A673 (cell line): ENCODE measurements around the gene HDAC4. TPM values are rescaled to one million over a fixed set of nuclear protein-coding genes. Genes with fewer than 3 reads are reported as not detected.

Experiments
- BruUV-seq: library from RNA; stranded (reverse); fragments of 400-500 nt; replicated peaks from 2 replicates; lab custom pipeline; 2021; lab: Mats Ljungman, UMichigan
- CTCF ChIA-PET: fragments of 300-600 bp; sonication (Branson Sonifier 250); formaldehyde crosslinking; loops from one replicate; lab custom pipeline; 2022; ENCODE audit warnings: antibody characterized with exemption; lab: Charles Lee
- POLR2A ChIA-PET: fragments of 300-600 bp; sonication (Branson Sonifier 250); formaldehyde crosslinking; loops from one replicate; lab custom pipeline; 2022; ENCODE audit warnings: antibody characterized with exemption; ENCODE audit not compliant: low non-redundant PET; lab: Charles Lee
- DNase-seq: peaks from one replicate; pipeline ENCODE4 v3.0.0-alpha.2; 2015; ENCODE audit warnings: low spot score
- H3K27ac ChIP-seq: fragments of 200-600 bp; sonication (generic); 2 replicates; pipeline ENCODE4 v1.5.1; 2016; ENCODE audit warnings: mixed run types, low read depth, mild to moderate bottlenecking, mixed read lengths, antibody characterized with exemption, low read length; ENCODE audit not compliant: poor library complexity, severe bottlenecking
- H3K27me3 ChIP-seq: fragments of 200-600 bp; sonication (generic); replicated peaks from 2 replicates; pipeline ENCODE4 v1.6.1; 2017; ENCODE audit warnings: mixed run types, low read depth, mild to moderate bottlenecking, mixed read lengths, antibody characterized with exemption, low read length; ENCODE audit not compliant: insufficient read depth, poor library complexity
- H3K36me3 ChIP-seq: fragments of 200-600 bp; sonication (generic); 2 replicates; pipeline ENCODE4 v1.6.1; 2016; ENCODE audit warnings: mixed run types, mild to moderate bottlenecking, mixed read lengths, antibody characterized with exemption, low read length; ENCODE audit not compliant: insufficient read depth, poor library complexity, severe bottlenecking
- H3K4me1 ChIP-seq: fragments of 200-600 bp; sonication (generic); 2 replicates; pipeline ENCODE4 v1.6.1; 2017; ENCODE audit warnings: mixed run types, mild to moderate bottlenecking, mixed read lengths, antibody characterized with exemption, low read length; ENCODE audit not compliant: insufficient read depth, poor library complexity, severe bottlenecking
- H3K4me3 ChIP-seq: fragments of 200-600 bp; sonication (generic); 2 replicates; pipeline ENCODE4 v1.5.1; 2016; ENCODE audit warnings: low read depth, mixed run types, mild to moderate bottlenecking, mixed read lengths, low read length; ENCODE audit not compliant: poor library complexity, severe bottlenecking
- H3K9me3 ChIP-seq: fragments of 200-600 bp; sonication (generic); 2 replicates; pipeline ENCODE4 v1.6.1; 2016; ENCODE audit warnings: mixed run types, low read depth, mild to moderate bottlenecking, mixed read lengths, antibody characterized with exemption, low read length; ENCODE audit not compliant: poor library complexity, severe bottlenecking
- CTCF ChIP-seq: fragments of 300-800, 200-600 bp; sonication (generic); conservative IDR thresholded peaks from 2 replicates; pipeline ENCODE4 v1.5.1; 2017; ENCODE audit warnings: low read depth, mild to moderate bottlenecking, antibody characterized with exemption, low read length, moderate library complexity, mixed read lengths
- EZH2 ChIP-seq: fragments of 200-600 bp; sonication (generic); IDR thresholded peaks from 2 replicates; pipeline ENCODE4 v1.6.1; 2017; ENCODE audit warnings: borderline replicate concordance, low read depth, mild to moderate bottlenecking, mixed read lengths, antibody characterized with exemption, low read length; ENCODE audit not compliant: poor library complexity, severe bottlenecking
- intact Hi-C: fragments of 100-400 bp; cut with micrococcal nuclease; formaldehyde crosslinking; loops from one replicate; pipeline ENCODE4 v1.10.0; 2022; ENCODE audit not compliant: unreplicated experiment
- total RNA-seq: library from RNA; stranded (reverse); gene quantifications from 2 replicates; pipeline ENCODE4 v1.2.3, GENCODE V29; 2021

HDAC4 gene
- total RNA-seq, 1 experiment from 2014 or later: 40.0 TPM

GRCh38 chr2:239203443-239204135 is 197.2 kb downstream of the HDAC4 start:
- H3K27ac ChIP-seq: no peak overlapping the region
- H3K36me3 ChIP-seq: no peaks in the 10 kb centered on the region
- TF ChIP-seq EZH2 (no peak), CTCF (no peak)
- no peaks in the 10 kb centered on the region for H3K4me1 ChIP-seq
- no peak for DNase-seq
- no TSS peak for BruUV-seq
- ChIA-PET CTCF (no interaction called here), POLR2A (no interaction called here)
- no peaks in the 10 kb centered on the region for H3K27me3 ChIP-seq
- intact Hi-C loops: no loop called here
- no peak overlapping the region for H3K4me3 ChIP-seq
- no peaks in the 10 kb centered on the region for H3K9me3 ChIP-seq

- Histone ChIP-seq H3K4me1 (no peaks in the 10 kb centered on the region), H3K27me3 (no peaks in the 10 kb centered on the region), H3K27ac (no peak overlapping the region), H3K9me3 (no peaks in the 10 kb centered on the region), H3K36me3 (no peaks in the 10 kb centered on the region), H3K4me3 (no peak overlapping the region)
- intact Hi-C loops: no loop called here
- TF ChIP-seq EZH2 (no peak), CTCF (no peak)
- no TSS peak for BruUV-seq
- ChIA-PET POLR2A (no interaction called here), CTCF (no interaction called here)
- no peak for DNase-seq
Observed at GRCh38 chr2:239202836-239203235, 198.0 kb downstream of the HDAC4 start.

- Histone ChIP-seq H3K4me3 (no peak overlapping the region), H3K4me1 (no peaks in the 10 kb centered on the region), H3K27ac (no peak overlapping the region), H3K27me3 (no peaks in the 10 kb centered on the region), H3K36me3 (no peaks in the 10 kb centered on the region), H3K9me3 (no peaks in the 10 kb centered on the region)
- CTCF ChIA-PET: no interaction called here
- TF ChIP-seq EZH2 (no peak), CTCF (no peak)
- no TSS peak for BruUV-seq
- POLR2A ChIA-PET: no interaction called here
- intact Hi-C loops: no loop called here
- no peak for DNase-seq
Observed at GRCh38 chr2:239202343-239202742, 198.5 kb downstream of the HDAC4 start.
